ENCODE measurements around the gene KCP.

Gene KCP

GRCh38 chr7:128879939-128880746 lies 30.4 kb downstream of the KCP start:
- TF ChIP-seq EZH2phosphoT487 (IDR thresholded peaks at IDR 0.05; ENCODE audit: low read depth) (no peak), CTCF (IDR thresholded peaks at IDR 0.05; ENCODE audit: low read depth, low read length) (0 out of 2 replicates have a peak, but pooled peaks have one; percentile 6)
- Histone ChIP-seq H2AFZ (ENCODE audit: low read depth, low read length) (no peak overlapping the region), H4K20me1 (ENCODE audit: insufficient read depth, low read length) (no peaks in the 10 kb centered on the region), H3K79me2 (ENCODE audit: low read length) (no peaks in the 10 kb centered on the region), H3K9ac (ENCODE audit: low read length) (no peak overlapping the region), H3K4me2 (ENCODE audit: low read length) (no peak overlapping the region), H3K36me3 (replicated peaks; ENCODE audit: low read depth, low read length) (no peaks in the 10 kb centered on the region), H3K9me3 (ENCODE audit: insufficient read depth, low read length) (no peaks in the 10 kb centered on the region), H3K27me3 (ENCODE audit: low read depth, low read length) (no peaks in the 10 kb centered on the region), H3K4me1 (ENCODE audit: low read length) (peaks cover 8% of the 10 kb centered on the region; the same call in 1 of the 2 replicates), H3K4me3 (ENCODE audit: low read length) (no peak overlapping the region), H3K27ac (ENCODE audit: low read length) (no peak overlapping the region)

GRCh38 chr7:128879461-128879938 lies 31.0 kb downstream of the KCP start:
- H3K79me2 ChIP-seq (ENCODE audit: low read length): no peaks in the 10 kb centered on the region
- no peaks in the 10 kb centered on the region for H3K9me3 ChIP-seq (ENCODE audit: insufficient read depth, low read length)
- H3K36me3 ChIP-seq (replicated peaks; ENCODE audit: low read depth, low read length): no peaks in the 10 kb centered on the region
- H3K27me3 ChIP-seq (ENCODE audit: low read depth, low read length): no peaks in the 10 kb centered on the region
- no peak overlapping the region for H3K4me3 ChIP-seq (ENCODE audit: low read length)
- H3K4me2 ChIP-seq (ENCODE audit: low read length): no peak overlapping the region
- peaks cover 8% of the 10 kb centered on the region; the same call in 1 of the 2 replicates for H3K4me1 ChIP-seq (ENCODE audit: low read length)
- no peak overlapping the region for H3K9ac ChIP-seq (ENCODE audit: low read length)
- H4K20me1 ChIP-seq (ENCODE audit: insufficient read depth, low read length): no peaks in the 10 kb centered on the region
- TF ChIP-seq EZH2phosphoT487 (IDR thresholded peaks at IDR 0.05; ENCODE audit: low read depth) (no peak), CTCF (IDR thresholded peaks at IDR 0.05; ENCODE audit: low read depth, low read length) (no peak)
- H2AFZ ChIP-seq (ENCODE audit: low read depth, low read length): no peak overlapping the region
- H3K27ac ChIP-seq (ENCODE audit: low read length): no peak overlapping the region

- no peaks in the 10 kb centered on the region for H3K9me3 ChIP-seq (ENCODE audit: insufficient read depth, low read length)
- no peak overlapping the region for H3K4me3 ChIP-seq (ENCODE audit: low read length)
- H3K27me3 ChIP-seq (ENCODE audit: low read depth, low read length): no peaks in the 10 kb centered on the region
- H3K27ac ChIP-seq (ENCODE audit: low read length): no peak overlapping the region
- no peak overlapping the region for H3K4me2 ChIP-seq (ENCODE audit: low read length)
- H2AFZ ChIP-seq (ENCODE audit: low read depth, low read length): no peak overlapping the region
- H3K4me1 ChIP-seq (ENCODE audit: low read length): peaks cover 3% of the 10 kb centered on the region; the same call in 1 of the 2 replicates
- no peak overlapping the region for H3K9ac ChIP-seq (ENCODE audit: low read length)
- no peaks in the 10 kb centered on the region for H3K36me3 ChIP-seq (replicated peaks; ENCODE audit: low read depth, low read length)
- H3K79me2 ChIP-seq (ENCODE audit: low read length): no peaks in the 10 kb centered on the region
- no peaks in the 10 kb centered on the region for H4K20me1 ChIP-seq (ENCODE audit: insufficient read depth, low read length)
- TF ChIP-seq EZH2phosphoT487 (IDR thresholded peaks at IDR 0.05; ENCODE audit: low read depth): no peak
- TF ChIP-seq CTCF (IDR thresholded peaks at IDR 0.05; ENCODE audit: low read depth, low read length): no peak
Observed at GRCh38 chr7:128878226-128879105, 32.0 kb downstream of the KCP start.

GRCh38 chr7:128877756-128878120 lies 32.8 kb downstream of the KCP start:
- H3K4me1 ChIP-seq (ENCODE audit: low read length): no peaks in the 10 kb centered on the region
- H3K27me3 ChIP-seq (ENCODE audit: low read depth, low read length): no peaks in the 10 kb centered on the region
- H3K4me3 ChIP-seq (ENCODE audit: low read length): no peak overlapping the region
- H2AFZ ChIP-seq (ENCODE audit: low read depth, low read length): no peak overlapping the region
- no peaks in the 10 kb centered on the region for H3K36me3 ChIP-seq (replicated peaks; ENCODE audit: low read depth, low read length)
- H3K9me3 ChIP-seq (ENCODE audit: insufficient read depth, low read length): no peaks in the 10 kb centered on the region
- TF ChIP-seq EZH2phosphoT487 (IDR thresholded peaks at IDR 0.05; ENCODE audit: low read depth) (no peak), CTCF (IDR thresholded peaks at IDR 0.05; ENCODE audit: low read depth, low read length) (no peak)
- no peaks in the 10 kb centered on the region for H4K20me1 ChIP-seq (ENCODE audit: insufficient read depth, low read length)
- no peak overlapping the region for H3K9ac ChIP-seq (ENCODE audit: low read length)
- no peaks in the 10 kb centered on the region for H3K79me2 ChIP-seq (ENCODE audit: low read length)
- no peak overlapping the region for H3K27ac ChIP-seq (ENCODE audit: low read length)
- H3K4me2 ChIP-seq (ENCODE audit: low read length): no peak overlapping the region

Data from OCI-LY3 (cell line).